Activated CD4-positive, alpha-beta T cell treated with anti-CD3 and anti-CD28 coated beads, Interleukin-2, amount 10 ng/mL, durations not matched to agents 24 days and 14 days (primary cell): Measurements from ENCODE around the gene ADAM15. TPM values are rescaled to one million over a fixed set of nuclear protein-coding genes. Genes with fewer than 3 reads are reported as not detected.
A peak's percentile ranks its signal among the peaks of the same experiment; 100 is the strongest.

Experiments
- DNase-seq: peaks from one replicate; pipeline ENCODE4 v3.0.0; 2022
- H3K27ac Mint-ChIP-seq: one replicate; pipeline ENCODE4 v1.8.0; 2022; ENCODE audit warnings: mild to moderate bottlenecking, mixed read lengths
- H3K27me3 Mint-ChIP-seq: one replicate; pipeline ENCODE4 v1.8.0; 2022; ENCODE audit warnings: mixed read lengths
- H3K36me3 Mint-ChIP-seq: one replicate; pipeline ENCODE4 v1.8.0; 2022; ENCODE audit warnings: low read depth, mild to moderate bottlenecking, mixed read lengths
- H3K4me1 Mint-ChIP-seq: one replicate; pipeline ENCODE4 v1.8.0; 2021; ENCODE audit warnings: mixed read lengths
- H3K4me3 Mint-ChIP-seq: one replicate; pipeline ENCODE4 v1.8.0; 2022; ENCODE audit warnings: mild to moderate bottlenecking, moderate library complexity, mixed read lengths
- H3K9me3 Mint-ChIP-seq: one replicate; pipeline ENCODE4 v1.8.0; 2021; ENCODE audit warnings: mixed read lengths
- intact Hi-C: fragments of 100-400 bp; cut with micrococcal nuclease; formaldehyde crosslinking; loops from one replicate; pipeline ENCODE4 v1.15.1; 2023
- total RNA-seq: library from RNA; stranded (reverse); gene quantifications from 2 replicates; pipeline ENCODE4 v1.2.3, GENCODE V29; 2022

The ADAM15 gene
- total RNA-seq: 79.7 and 84.5 TPM in 2 replicates

DNA sequence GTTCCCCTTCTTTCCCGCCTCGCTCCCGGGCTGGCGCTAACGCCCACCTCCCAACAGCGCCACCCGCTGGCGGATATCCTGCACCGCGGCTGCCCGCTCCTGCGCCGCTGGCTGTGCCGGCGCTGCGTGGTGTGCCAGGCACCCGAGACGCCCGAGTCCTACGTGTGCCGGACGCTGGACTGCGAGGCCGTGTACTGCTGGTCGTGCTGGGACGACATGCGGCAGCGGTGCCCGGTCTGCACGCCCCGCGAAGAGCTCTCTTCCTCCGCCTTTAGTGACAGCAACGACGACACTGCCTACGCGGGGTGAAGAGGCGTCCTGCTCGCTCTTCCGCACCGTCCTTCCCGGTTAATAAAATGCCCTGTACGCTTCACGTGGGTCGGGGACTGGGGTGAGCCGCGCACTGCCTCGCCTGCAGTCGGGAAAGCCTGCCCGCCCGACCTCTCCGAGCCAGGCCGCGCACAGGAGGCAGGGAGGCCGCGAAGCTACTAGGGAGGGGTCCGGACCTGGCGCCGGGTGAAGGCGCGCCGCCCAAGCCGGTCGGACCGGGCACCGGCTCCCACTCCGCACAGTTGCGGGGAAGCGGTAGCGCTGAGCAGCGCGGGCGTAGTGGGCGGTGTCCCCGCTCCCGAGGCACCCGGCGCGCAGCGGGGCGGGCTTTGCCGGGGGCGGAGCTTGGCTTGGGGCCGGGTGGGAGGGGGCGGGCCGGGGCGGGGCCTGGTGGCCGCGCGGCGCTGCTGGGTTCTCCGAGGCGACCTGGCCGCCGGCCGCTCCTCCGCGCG, at the start of gene ADAM15:
ADAM15 (plus strand) TSS at position 757 of the 782 bp plus-strand sequence. CDS start 71 bp downstream, outside the sequence.
- intact Hi-C loops: loop anchor here (1.0 to 2.0 kb wide), 3 partner anchors 33 to 68 kb away; partner anchors contain the start of gene FLAD1
- H3K4me1 Mint-ChIP-seq: peaks cover 22% of the 10 kb centered on the region
- H3K9me3 Mint-ChIP-seq: no peaks in the 10 kb centered on the region
- H3K27ac Mint-ChIP-seq: peak within 1 kb of the TSS; percentile 89
- no peaks in the 10 kb centered on the region for H3K27me3 Mint-ChIP-seq
- peak within 1 kb of the TSS; percentile 88 for H3K4me3 Mint-ChIP-seq
- peak; percentile 96 for DNase-seq
- peaks cover 3% of the 10 kb centered on the region for H3K36me3 Mint-ChIP-seq

- Mint-ChIP-seq H3K27me3 (no peaks in the 10 kb centered on the region), H3K4me3 (peak overlapping the region; percentile 99), H3K27ac (peak overlapping the region; percentile 93), H3K9me3 (no peaks in the 10 kb centered on the region), H3K36me3 (peaks cover 16% of the 10 kb centered on the region), H3K4me1 (peaks cover 53% of the 10 kb centered on the region)
- intact Hi-C loops: loop anchor here (1.0 to 5.0 kb wide), 5 partner anchors 16 to 443 kb away; partner anchors contain the start of genes EFNA4, SLC50A1 and UBE2Q1
- DNase-seq: no peak
These were observed 49.8 kb upstream of the ADAM15 start for GRCh38 chr1:155001425-155001674.

DNA sequence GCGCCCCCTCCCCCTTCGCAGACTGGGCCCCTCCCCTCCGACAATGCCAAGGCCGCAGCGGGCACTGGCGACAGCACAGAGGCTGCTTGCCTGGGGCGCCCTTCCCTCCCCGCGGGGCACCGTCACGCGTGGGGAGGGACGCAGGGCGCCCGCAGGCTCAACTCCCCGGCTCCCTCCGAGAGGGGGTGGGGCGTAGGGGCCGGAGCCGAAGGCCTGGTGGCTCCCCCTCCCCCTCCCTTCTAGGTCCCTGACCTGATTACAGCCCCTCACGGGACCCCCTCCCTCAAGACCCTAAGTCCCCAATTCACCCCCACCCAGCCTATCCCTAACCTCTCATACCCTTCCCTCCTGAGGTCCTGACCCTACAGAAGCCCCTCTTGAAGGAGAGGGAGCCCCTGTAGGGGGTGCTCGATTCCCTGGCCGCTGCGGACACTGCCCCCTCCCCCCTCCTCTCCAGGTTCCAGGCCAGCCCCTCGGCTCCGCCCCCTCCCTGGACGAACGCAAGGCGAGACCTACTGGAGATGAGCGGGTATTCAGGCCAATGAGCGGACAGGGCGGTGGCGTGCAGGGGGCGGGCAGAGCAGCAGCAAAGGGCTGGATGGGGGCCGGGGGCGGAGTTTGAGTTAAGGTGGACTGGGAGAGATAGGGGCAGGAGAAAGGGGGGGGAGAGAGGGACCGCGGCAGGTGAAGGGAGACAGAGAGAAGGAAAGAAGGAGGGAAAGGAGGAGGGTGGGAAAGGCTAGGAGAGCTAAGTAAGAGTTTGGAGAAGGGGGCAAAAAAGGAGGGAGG, 49.2 kb upstream of the ADAM15 start:
- intact Hi-C loops: loop anchor here (1.0 to 5.0 kb wide), 6 partner anchors 15 to 443 kb away; partner anchors contain the start of genes EFNA4, SLC50A1 and UBE2Q1
- H3K27ac Mint-ChIP-seq: peak overlapping the region; percentile 98
- no peaks in the 10 kb centered on the region for H3K9me3 Mint-ChIP-seq
- peak; percentile 99 for DNase-seq
- H3K27me3 Mint-ChIP-seq: no peaks in the 10 kb centered on the region
- H3K4me3 Mint-ChIP-seq: peak overlapping the region; percentile 99
- peaks cover 58% of the 10 kb centered on the region for H3K4me1 Mint-ChIP-seq
- H3K36me3 Mint-ChIP-seq: peaks cover 20% of the 10 kb centered on the region

DNA sequence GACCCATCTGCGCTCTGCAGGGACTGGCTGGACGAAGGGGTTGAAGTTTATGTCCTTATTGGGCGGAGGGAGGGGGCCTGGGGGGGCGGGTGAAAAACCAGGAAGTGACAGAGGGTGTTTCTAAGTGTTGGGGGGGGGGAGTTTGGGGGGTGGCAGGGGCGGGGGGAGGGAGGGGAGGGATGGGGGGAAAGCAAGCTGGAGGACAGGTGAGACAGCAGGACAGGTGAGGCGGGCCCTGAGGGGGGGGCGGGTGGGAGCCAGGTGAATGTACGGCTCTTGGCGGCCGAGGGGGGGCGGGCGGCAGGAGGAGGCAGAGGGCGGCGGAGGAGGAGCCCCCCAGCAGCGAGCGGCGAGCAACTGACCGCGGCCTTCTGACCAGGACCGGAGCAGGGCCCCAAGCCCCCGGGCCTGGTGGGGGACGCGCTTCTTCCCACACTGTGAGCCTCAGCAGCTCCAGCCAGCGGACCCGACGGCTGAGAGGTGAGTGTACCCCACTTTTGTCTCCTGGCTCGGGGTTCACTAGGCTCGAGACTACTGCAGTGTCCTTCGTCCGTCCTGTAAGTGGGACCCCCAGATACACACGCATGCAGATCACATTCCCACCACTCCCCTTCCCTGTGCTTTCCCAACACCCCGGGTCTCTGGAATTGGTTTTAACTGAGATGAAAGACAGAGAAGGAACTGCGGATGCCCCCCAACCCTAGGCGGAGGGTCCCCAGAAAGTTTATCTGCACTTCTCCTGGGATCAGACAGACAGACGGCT, 48.5 kb upstream of the ADAM15 start, which contains the start of gene ZBTB7B:
ZBTB7B (plus strand) TSS at position 339 of the 763 bp plus-strand sequence. CDS start 11,859 bp downstream, outside the sequence.
- Mint-ChIP-seq H3K9me3 (no peaks in the 10 kb centered on the region), H3K27ac (peak within 1 kb of the TSS; percentile 98), H3K4me3 (peak within 1 kb of the TSS; percentile 99), H3K36me3 (peaks cover 20% of the 10 kb centered on the region), H3K4me1 (peaks cover 58% of the 10 kb centered on the region), H3K27me3 (no peaks in the 10 kb centered on the region)
- intact Hi-C loops: loop anchor here (2.0 to 5.0 kb wide), 4 partner anchors 60 to 190 kb away; partner anchors contain the start of genes EFNA4 and SLC50A1
- DNase-seq: peak; percentile 74

DNA sequence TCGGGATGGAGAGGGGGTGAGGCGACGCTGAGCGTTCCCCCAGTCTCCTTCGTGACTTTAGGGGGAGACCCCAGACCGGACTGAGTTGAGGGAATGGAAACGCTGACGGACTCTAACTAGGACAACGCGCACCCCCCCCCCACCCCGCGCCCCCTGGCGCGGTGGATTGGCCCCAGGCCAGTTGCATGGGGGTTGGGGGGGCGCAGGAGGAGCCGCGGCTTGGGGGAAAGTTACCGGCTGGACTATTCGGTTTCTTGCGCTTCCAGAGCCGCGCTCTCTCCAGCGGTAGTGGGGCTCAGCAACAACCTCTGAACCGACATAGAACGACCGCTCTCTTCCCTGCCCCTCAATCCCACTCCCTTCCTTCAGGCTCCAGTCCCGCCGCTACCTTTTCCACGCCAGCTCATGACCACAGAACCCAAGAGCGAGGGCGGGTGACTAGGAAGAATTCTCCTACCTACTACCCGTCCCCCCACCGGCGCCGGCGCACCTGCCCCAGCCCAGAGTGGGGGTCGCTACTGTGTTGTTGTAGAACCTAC, 47.8 kb upstream of the ADAM15 start:
- Mint-ChIP-seq H3K4me1 (peaks cover 54% of the 10 kb centered on the region), H3K36me3 (peaks cover 20% of the 10 kb centered on the region), H3K4me3 (peak overlapping the region; percentile 99), H3K27me3 (no peaks in the 10 kb centered on the region), H3K9me3 (no peaks in the 10 kb centered on the region), H3K27ac (peak overlapping the region; percentile 96)
- intact Hi-C loops: loop anchor here (2.0 to 5.0 kb wide), 4 partner anchors 59 to 189 kb away; partner anchors contain the start of genes EFNA4 and SLC50A1
- DNase-seq: peak; percentile 75

DNA sequence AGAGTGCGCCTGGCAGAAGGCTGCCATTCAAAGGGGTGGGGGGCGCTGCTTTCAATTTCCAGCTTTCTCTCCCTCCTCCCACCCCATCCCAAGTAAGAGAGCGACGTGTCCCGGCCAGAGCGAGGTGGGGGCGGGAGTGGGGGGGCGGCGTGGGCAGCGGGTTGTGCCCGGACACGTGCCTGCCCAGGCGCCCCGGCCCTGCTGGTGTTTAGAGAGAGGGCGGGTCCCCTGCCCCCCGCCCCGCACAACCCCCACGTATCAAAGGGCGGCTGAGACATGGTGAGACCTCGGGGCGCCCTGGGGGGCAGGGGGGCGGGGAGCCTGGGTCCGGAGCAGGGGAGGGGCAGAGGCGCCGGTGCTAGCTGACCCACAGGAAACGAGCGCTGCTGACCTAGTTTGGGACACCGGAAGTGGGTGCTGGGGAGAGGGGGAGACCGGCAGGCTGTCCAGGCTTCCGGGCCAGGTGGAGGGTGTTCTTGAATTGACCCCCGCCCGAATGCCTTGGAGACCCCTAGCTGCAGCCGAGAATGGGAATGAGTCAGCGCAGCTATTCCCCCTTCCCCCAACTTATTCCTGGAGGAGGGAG, 47.3 kb upstream of the ADAM15 start:
- peak overlapping the region; percentile 96 for H3K27ac Mint-ChIP-seq
- peaks cover 54% of the 10 kb centered on the region for H3K4me1 Mint-ChIP-seq
- H3K36me3 Mint-ChIP-seq: peaks cover 23% of the 10 kb centered on the region
- intact Hi-C loops: loop anchor here (2.0 to 5.0 kb wide), 4 partner anchors 58 to 188 kb away; partner anchors contain the start of genes EFNA4 and SLC50A1
- DNase-seq: peak; percentile 77
- peak overlapping the region; percentile 99 for H3K4me3 Mint-ChIP-seq
- no peaks in the 10 kb centered on the region for H3K27me3 Mint-ChIP-seq
- H3K9me3 Mint-ChIP-seq: no peaks in the 10 kb centered on the region

DNA sequence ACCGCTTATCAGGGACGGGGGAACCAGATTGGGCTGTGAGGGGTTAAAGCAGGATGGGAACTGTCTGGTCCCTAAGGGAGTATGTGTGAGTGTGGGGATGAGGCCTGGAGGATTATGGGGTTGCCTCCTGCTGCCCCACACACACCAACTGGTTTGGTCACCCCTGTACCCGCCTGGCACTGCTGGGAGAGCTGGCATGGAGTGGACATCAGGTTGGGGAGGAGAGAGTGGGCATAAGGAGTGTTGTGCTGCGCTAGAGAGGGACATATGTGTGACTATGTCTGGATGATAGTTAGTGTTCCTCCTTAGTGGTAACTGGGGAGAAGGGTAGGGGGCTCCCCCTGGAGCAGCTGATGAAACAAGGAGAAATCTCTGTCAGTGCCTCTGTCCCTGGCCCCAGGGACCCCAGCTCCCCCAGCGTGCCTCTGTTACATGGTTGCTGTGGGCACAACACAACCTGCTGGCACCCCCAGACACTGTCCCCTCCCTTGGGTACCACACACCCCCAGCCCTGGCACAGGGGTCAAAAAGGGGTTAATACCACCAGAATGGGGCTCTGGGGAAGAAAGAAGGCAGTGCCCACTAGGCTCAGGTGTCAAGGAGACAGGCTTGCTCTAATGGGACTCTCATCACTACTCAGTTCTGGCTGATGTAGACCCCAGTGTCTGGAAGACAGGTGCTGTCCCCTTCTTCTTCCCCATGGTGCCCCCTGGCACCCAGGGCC, 46.6 kb upstream of the ADAM15 start:
- H3K36me3 Mint-ChIP-seq: peaks cover 29% of the 10 kb centered on the region
- H3K4me3 Mint-ChIP-seq: peak overlapping the region; percentile 99
- intact Hi-C loops: loop anchor here (5.0 kb wide), 4 partner anchors 58 to 257 kb away; partner anchors contain the start of genes EFNA4 and SLC50A1
- DNase-seq: no peak
- H3K27ac Mint-ChIP-seq: peak overlapping the region; percentile 94
- no peaks in the 10 kb centered on the region for H3K9me3 Mint-ChIP-seq
- H3K4me1 Mint-ChIP-seq: peaks cover 50% of the 10 kb centered on the region
- H3K27me3 Mint-ChIP-seq: no peaks in the 10 kb centered on the region

DNA sequence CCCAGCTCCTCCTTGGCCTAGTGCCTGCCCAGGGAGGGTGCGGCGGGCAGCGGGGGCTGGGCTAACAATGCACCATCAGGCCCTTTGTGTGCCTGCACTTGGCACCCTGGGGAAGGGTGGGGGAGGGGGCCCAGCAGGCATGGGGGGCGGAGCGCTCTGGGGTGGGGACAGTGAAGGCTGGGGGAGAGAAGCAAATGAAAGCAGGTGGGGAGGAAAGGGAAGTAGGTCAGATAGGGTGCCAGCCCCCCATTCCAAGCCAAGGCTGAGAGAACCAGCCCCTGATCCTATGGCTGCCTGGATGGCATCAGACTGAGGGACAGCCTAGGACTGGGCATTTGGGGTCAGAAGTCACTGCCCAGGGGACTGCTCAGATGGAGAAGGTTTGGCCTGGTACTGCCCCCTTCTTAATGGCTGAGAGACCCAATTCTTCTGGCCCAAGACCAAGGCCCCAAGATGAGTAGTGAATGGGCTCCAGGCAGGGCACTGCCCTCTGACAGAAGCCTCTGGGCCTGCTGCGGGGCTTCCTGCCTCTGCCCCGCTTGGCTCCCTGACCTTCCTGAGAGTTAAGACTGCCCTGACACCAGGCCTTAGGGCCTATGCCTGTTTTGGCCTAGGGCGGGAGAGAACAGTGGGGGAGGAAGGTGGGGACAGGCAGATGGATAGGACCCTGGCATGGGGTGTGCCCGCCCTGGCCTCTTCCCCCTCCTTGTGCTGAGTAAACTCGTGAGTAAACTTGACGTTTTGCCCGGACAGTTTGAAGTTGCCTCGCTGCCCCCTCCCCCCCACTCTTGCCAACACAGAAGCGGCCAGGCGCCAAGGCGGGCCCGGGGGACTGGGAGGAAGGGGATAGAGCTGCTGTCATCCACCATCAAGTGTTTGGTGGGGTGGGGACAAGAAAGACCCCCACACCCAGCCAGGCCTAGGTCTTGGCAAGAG, 45.8 kb upstream of the ADAM15 start:
- H3K27ac Mint-ChIP-seq: peak overlapping the region; percentile 96
- intact Hi-C loops: loop anchor here (5.0 kb wide), 1 partner anchor 258 kb away; no protein-coding TSS in a partner anchor
- no peaks in the 10 kb centered on the region for H3K9me3 Mint-ChIP-seq
- DNase-seq: peak; percentile 66
- peak overlapping the region; percentile 99 for H3K4me3 Mint-ChIP-seq
- no peaks in the 10 kb centered on the region for H3K27me3 Mint-ChIP-seq
- H3K36me3 Mint-ChIP-seq: peaks cover 36% of the 10 kb centered on the region
- H3K4me1 Mint-ChIP-seq: peaks cover 49% of the 10 kb centered on the region

DNA sequence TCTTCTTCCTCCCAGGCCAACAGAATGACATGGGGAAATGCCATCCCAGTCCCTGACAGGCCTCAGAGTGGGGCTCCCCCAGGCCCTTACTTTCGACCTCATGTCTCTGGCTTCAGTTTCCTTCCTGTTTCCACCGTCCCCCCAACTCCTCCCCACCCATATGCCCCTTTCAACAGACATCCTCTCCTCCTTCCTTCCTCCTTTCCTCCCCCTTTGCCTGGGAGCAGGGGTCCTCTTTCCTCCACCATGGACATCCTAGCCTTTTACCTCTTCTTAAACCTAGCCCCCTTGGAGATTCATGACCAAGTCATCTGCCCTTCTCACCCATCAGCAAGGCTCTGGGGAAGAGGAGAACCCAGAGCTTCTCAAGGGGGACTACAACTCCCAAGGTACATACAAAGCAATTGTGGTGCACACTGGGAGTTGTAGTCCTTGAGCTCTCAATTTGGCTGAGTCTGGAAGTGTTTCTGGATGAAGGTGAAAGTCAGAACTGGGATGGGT, 44.5 kb upstream of the ADAM15 start:
- DNase-seq: peak; percentile 85
- intact Hi-C loops: loop anchor here (5.0 kb wide), 1 partner anchor 259 kb away; no protein-coding TSS in a partner anchor
- Mint-ChIP-seq H3K36me3 (peaks cover 43% of the 10 kb centered on the region), H3K27me3 (no peaks in the 10 kb centered on the region), H3K4me3 (peak overlapping the region; percentile 99), H3K27ac (peak overlapping the region; percentile 96), H3K4me1 (peaks cover 53% of the 10 kb centered on the region), H3K9me3 (no peaks in the 10 kb centered on the region)

- DNase-seq: peak; percentile 70
- Mint-ChIP-seq H3K9me3 (no peaks in the 10 kb centered on the region), H3K27ac (peak overlapping the region; percentile 96), H3K4me3 (peak overlapping the region; percentile 99), H3K4me1 (peaks cover 53% of the 10 kb centered on the region), H3K27me3 (no peaks in the 10 kb centered on the region), H3K36me3 (peaks cover 44% of the 10 kb centered on the region)
- intact Hi-C loops: loop anchor here (5.0 kb wide), 1 partner anchor 260 kb away; no protein-coding TSS in a partner anchor
These were observed 43.8 kb upstream of the ADAM15 start for GRCh38 chr1:155007251-155007828.
